Hepatocyte (in vitro differentiated cells): Measurements from ENCODE around the gene THAP5. TPM values are rescaled to one million over a fixed set of nuclear protein-coding genes. Genes with fewer than 3 reads are reported as not detected.
"Not testable (repeated sequence)": the region's sequence is repeated elsewhere in the genome, so short reads cannot be mapped to it uniquely, and the experiment has no call there.

ENCODE experiments used
- DNase-seq: peaks from one replicate; pipeline ENCODE4 v3.0.0-alpha.2; 2016; ENCODE audit warnings: low spot score
- H2AFZ ChIP-seq: fragments of 200-600 bp; sonication (generic); 2 replicates; pipeline ENCODE4 v1.6.0; 2016; ENCODE audit warnings: antibody characterized with exemption, mild to moderate bottlenecking
- H3K27ac ChIP-seq: fragments of 200-600 bp; sonication (generic); 2 replicates; pipeline ENCODE4 v1.5.1; 2016; ENCODE audit warnings: mild to moderate bottlenecking
- H3K27me3 ChIP-seq: fragments of 200-600 bp; sonication (generic); 2 replicates; pipeline ENCODE4 v1.6.1; 2016
- H3K36me3 ChIP-seq: fragments of 200-600 bp; sonication (generic); replicated peaks from 2 replicates; pipeline ENCODE4 v1.5.1; 2016; ENCODE audit warnings: low read depth; ENCODE audit not compliant: insufficient read depth
- H3K4me1 ChIP-seq: fragments of 200-600 bp; sonication (generic); 2 replicates; pipeline ENCODE4 v1.5.1; 2016; ENCODE audit warnings: mild to moderate bottlenecking, moderate library complexity; ENCODE audit not compliant: insufficient read depth
- H3K4me2 ChIP-seq: fragments of 200-600 bp; sonication (generic); 2 replicates; pipeline ENCODE4 v1.6.0; 2016
- H3K4me3 ChIP-seq: fragments of 200-600 bp; sonication (generic); 2 replicates; pipeline ENCODE4 v1.5.1; 2016; ENCODE audit warnings: mild to moderate bottlenecking
- H3K79me2 ChIP-seq: fragments of 200-600 bp; sonication (generic); 2 replicates; pipeline ENCODE4 v1.6.0; 2017; ENCODE audit warnings: mild to moderate bottlenecking
- H3K9me2 ChIP-seq: fragments of 200-600 bp; sonication (generic); replicated peaks from 2 replicates; pipeline ENCODE4 v1.6.0; 2017; ENCODE audit warnings: mild to moderate bottlenecking; ENCODE audit not compliant: insufficient read depth
- H3K9me3 ChIP-seq: fragments of 200-600 bp; sonication (generic); 2 replicates; pipeline ENCODE4 v1.5.1; 2016; ENCODE audit warnings: low read depth, mild to moderate bottlenecking
- H4K20me1 ChIP-seq: fragments of 200-600 bp; sonication (generic); 2 replicates; pipeline ENCODE4 v1.6.0; 2016; ENCODE audit warnings: mild to moderate bottlenecking; ENCODE audit not compliant: insufficient read depth, poor library complexity, severe bottlenecking
- CTCF ChIP-seq: fragments of 200-600 bp; sonication (generic); IDR thresholded peaks from 2 replicates; pipeline ENCODE4 v1.5.1; 2016; ENCODE audit warnings: antibody characterized with exemption, mild to moderate bottlenecking; ENCODE audit not compliant: poor library complexity
- EZH2 ChIP-seq: fragments of 200-600 bp; sonication (generic); IDR thresholded peaks from 2 replicates; pipeline ENCODE4 v1.6.1; 2016; ENCODE audit warnings: antibody characterized with exemption, mild to moderate bottlenecking, borderline replicate concordance
- EZH2phosphoT487 ChIP-seq: fragments of 200-600 bp; sonication (generic); IDR thresholded peaks from one replicate; pipeline ENCODE4 v1.6.1; 2018; ENCODE audit warnings: antibody characterized with exemption, mild to moderate bottlenecking, low read depth, moderate library complexity; ENCODE audit not compliant: unreplicated experiment, severe bottlenecking
- WGBS: methylation state at CpG from one replicate; pipeline ENCODE4 v1.1.6; 2016; ENCODE audit warnings: low lambda C conversion rate; ENCODE audit errors: missing lambda C conversion rate; 5-methylcytosine and 5-hydroxymethylcytosine counted together
- polyA plus RNA-seq: library from polyadenylated mRNA; unstranded; fragments of >200 nt; fragmentation: Nextera tagmentation; extraction: Ambion mirVana; gene quantifications from 2 replicates; pipeline ENCODE4 v1.2.1, GENCODE V29; 2016
- total RNA-seq: library from RNA; depleted of rRNA; stranded (reverse); fragments of >200 nt; gene quantifications from 2 replicates; pipeline ENCODE4 v1.2.3, GENCODE V29; 2014

THAP5 gene
- total and polyA plus RNA-seq, 2 experiments from 2014 or later = 8.8 to 36.9 TPM

DNA sequence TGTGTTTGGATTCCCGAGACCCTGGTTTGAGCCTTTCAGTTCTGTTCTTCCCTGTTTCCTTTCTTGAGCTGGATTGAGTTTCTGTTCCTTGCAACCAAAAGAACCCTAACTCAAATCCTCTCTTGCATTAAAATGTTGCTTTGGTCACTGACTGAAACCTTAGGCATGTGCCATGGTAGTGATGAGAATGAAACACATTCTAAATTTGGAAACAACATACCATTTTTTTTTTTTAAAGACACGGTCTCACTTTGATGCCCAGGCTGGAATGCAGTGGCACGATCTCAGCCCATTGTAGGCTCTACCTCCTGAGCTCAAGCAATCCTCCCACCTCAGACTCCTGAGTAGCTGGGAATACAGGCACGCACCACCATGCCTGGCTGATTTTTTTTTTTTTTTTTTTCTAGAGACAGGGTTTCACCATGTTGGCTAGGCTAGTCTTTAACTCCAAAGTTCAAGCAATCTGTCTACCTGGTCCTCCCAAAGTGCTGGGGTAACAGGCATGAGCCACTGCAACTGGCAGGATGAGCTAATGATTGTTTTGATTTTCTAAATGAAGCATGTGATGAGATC lies 8.4 kb downstream of the THAP5 start:
- Histone ChIP-seq H3K4me1 (no peaks in the 10 kb centered on the region), H3K9me2 (no peaks in the 10 kb centered on the region), H3K27ac (no peak overlapping the region), H3K4me2 (no peak overlapping the region), H2AFZ (no peak overlapping the region), H3K4me3 (no peak overlapping the region), H3K27me3 (no peaks in the 10 kb centered on the region), H4K20me1 (no peaks in the 10 kb centered on the region), H3K79me2 (peaks cover 17% of the 10 kb centered on the region), H3K36me3 (no peaks in the 10 kb centered on the region), H3K9me3 (no peaks in the 10 kb centered on the region)
- 91% methylated on average over 4 of the region's 4 CpGs for WGBS
- no peak for DNase-seq
- TF ChIP-seq EZH2phosphoT487 (no peak), EZH2 (no peak), CTCF (no peak)

GRCh38 chr7:108559253-108559652 lies 10.3 kb downstream of the THAP5 start:
- Histone ChIP-seq H3K4me1 (no peaks in the 10 kb centered on the region), H3K27ac (no peak overlapping the region), H3K4me2 (no peak overlapping the region), H3K9me3 (no peaks in the 10 kb centered on the region), H2AFZ (no peak overlapping the region), H3K79me2 (peaks cover 6% of the 10 kb centered on the region), H3K27me3 (no peaks in the 10 kb centered on the region), H3K9me2 (no peaks in the 10 kb centered on the region), H3K4me3 (no peak overlapping the region), H3K36me3 (no peaks in the 10 kb centered on the region), H4K20me1 (no peaks in the 10 kb centered on the region)
- TF ChIP-seq EZH2phosphoT487 (no peak), CTCF (no peak), EZH2 (no peak)
- no peak for DNase-seq
- 87% methylated on average over 4 of the region's 4 CpGs for WGBS

GRCh38 chr7:108557617-108558016 lies 11.9 kb downstream of the THAP5 start:
- no peak for TF ChIP-seq CTCF
- no peak for TF ChIP-seq EZH2
- TF ChIP-seq EZH2phosphoT487 = no peak
- no peaks in the 10 kb centered on the region for H3K79me2 ChIP-seq
- no peaks in the 10 kb centered on the region for H3K27me3 ChIP-seq
- 95% methylated on average over 1 of the region's 1 CpG for WGBS
- no peaks in the 10 kb centered on the region for H3K9me3 ChIP-seq
- H3K4me2 ChIP-seq = no peak overlapping the region
- no peak for DNase-seq
- no peak overlapping the region for H2AFZ ChIP-seq
- no peak overlapping the region for H3K27ac ChIP-seq
- no peak overlapping the region for H3K4me3 ChIP-seq
- no peaks in the 10 kb centered on the region for H3K4me1 ChIP-seq
- H3K36me3 ChIP-seq = no peaks in the 10 kb centered on the region
- H3K9me2 ChIP-seq = no peaks in the 10 kb centered on the region
- H4K20me1 ChIP-seq = no peaks in the 10 kb centered on the region

DNA sequence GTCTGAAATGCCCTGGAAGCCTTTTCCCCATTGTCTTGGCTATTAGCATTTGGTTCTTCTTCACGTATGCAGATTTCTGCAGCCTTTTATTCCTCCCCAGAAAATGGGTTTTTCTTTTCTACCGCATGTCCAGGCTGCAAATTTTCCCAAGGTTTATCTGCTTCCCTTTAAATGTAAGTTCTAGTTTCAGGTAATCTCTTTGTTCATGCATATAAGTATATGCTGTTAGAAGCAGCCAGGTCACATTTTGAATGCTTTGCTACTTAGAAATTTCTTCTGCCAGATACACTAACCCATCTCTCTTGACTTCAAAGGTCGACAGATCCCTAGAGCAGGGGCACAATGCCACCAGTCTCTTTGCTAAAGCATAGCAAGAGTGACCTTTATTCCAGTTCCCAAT lies 12.3 kb downstream of the THAP5 start:
- TF ChIP-seq EZH2 = no peak
- no peak for TF ChIP-seq CTCF
- no peak for TF ChIP-seq EZH2phosphoT487
- H3K9me2 ChIP-seq = no peaks in the 10 kb centered on the region
- H3K4me3 ChIP-seq = no peak overlapping the region
- no peak overlapping the region for H3K4me2 ChIP-seq
- H3K27me3 ChIP-seq = no peaks in the 10 kb centered on the region
- H3K36me3 ChIP-seq = no peaks in the 10 kb centered on the region
- H4K20me1 ChIP-seq = no peaks in the 10 kb centered on the region
- H2AFZ ChIP-seq = no peak overlapping the region
- H3K27ac ChIP-seq = no peak overlapping the region
- no peaks in the 10 kb centered on the region for H3K9me3 ChIP-seq
- no peaks in the 10 kb centered on the region for H3K4me1 ChIP-seq
- H3K79me2 ChIP-seq = no peaks in the 10 kb centered on the region
- WGBS = 94% methylated on average over 3 of the region's 3 CpGs
- DNase-seq = no peak

- not testable (repeated sequence) for H3K4me1 ChIP-seq, H3K9me2 ChIP-seq, H3K4me3 ChIP-seq, H3K27ac ChIP-seq, H3K9me3 ChIP-seq, H2AFZ ChIP-seq, H3K36me3 ChIP-seq, H4K20me1 ChIP-seq, H3K4me2 ChIP-seq, DNase-seq, H3K27me3 ChIP-seq, H3K79me2 ChIP-seq
Measured at GRCh38 chr7:108556665-108557064, 12.8 kb downstream of the THAP5 start.
